ENCODE results near the gene PTGFR.

The PTGFR gene

DNA sequence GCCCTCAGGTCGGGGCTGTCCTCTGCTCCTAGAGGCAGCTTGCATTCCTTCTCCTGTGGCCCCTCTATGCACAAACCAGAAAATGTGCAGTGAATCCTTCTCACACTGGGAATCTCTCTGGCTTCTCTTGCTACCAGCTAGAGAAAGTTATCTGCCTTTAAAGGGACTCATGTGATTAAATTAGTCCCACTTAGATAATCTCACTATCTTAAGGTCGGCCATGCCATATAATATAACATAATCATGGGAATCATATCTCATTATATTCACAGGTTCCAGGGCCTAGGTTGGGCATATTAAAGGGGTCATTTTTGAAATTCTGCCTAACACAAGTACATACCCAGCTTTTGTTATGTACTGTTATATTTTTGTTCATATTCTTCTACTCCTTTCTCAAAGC, 31.4 kb downstream of the PTGFR start:
- DNase-seq = no peak

DNA sequence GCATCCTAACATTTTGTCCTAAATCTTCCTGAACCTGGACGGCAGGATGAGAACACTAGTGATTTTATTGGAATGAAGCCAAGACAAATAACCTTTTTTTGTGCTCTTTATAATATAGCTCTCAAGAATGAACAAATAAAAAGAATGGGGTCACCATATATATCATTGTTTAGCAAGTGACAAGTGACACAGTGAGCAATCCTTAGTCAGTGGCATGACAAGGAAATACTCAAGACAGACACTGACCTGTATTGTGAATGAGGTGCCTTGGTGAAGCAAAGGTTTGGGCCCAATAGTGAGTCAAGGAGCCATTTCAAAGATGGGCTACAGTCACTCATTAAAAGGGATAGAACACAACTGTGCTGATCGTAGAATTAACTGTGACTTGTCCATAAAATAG, 35.7 kb downstream of the PTGFR start:
- DNase-seq = no peak

DNA sequence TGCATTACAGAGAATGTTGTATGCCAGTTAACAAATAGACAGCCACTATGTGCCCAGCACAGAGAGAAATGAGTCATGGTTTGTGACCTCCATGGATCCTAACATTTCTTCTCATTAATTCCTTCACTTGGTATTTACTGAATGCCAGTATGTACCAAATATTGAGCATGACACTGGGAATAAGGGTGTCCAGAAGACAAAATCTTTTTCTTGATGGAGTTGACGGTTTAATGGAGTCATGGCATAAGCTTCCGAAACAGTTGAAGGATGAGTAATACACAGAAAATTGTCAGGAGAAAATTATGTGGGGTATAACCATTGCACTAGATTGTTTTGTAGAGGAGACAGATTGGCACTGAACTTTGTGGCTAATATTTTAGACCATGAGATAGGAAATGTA, 36.9 kb downstream of the PTGFR start:
- DNase-seq = no peak

GRCh38 chr1:78533527-78533926, 42.8 kb downstream of the PTGFR start:
- no peak for DNase-seq

GRCh38 chr1:78535286-78535685, 44.5 kb downstream of the PTGFR start:
- DNase-seq = no peak

- DNase-seq = no peak
These were observed 45.7 kb downstream of the PTGFR start for GRCh38 chr1:78536427-78536826.

- DNase-seq = no peak
These were observed 49.3 kb downstream of the PTGFR start for GRCh38 chr1:78540048-78540447.

DNA sequence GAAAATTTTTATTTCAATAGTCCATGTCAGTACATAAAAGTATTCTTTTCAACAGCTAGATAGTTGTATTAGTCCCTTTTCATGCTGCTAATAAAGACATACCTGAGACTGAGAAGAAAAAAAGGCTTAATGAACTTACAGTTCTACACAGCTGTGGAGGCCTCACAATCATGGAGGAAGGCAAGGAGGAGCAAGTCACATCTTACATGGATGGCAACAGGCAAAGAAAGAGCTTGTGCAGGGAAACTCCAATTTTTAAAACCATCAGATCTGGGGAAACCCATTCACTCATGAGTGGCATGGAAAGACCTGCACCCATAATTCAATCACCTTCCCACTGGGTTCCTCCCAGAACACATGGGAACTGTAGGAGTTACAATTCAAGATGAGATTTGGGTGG, 50.7 kb downstream of the PTGFR start:
- DNase-seq = no peak

- no peak for DNase-seq
These were observed 53.3 kb downstream of the PTGFR start for GRCh38 chr1:78543941-78544643.

- no peak for DNase-seq
These were observed 56.3 kb downstream of the PTGFR start for GRCh38 chr1:78547081-78547480.

DNA sequence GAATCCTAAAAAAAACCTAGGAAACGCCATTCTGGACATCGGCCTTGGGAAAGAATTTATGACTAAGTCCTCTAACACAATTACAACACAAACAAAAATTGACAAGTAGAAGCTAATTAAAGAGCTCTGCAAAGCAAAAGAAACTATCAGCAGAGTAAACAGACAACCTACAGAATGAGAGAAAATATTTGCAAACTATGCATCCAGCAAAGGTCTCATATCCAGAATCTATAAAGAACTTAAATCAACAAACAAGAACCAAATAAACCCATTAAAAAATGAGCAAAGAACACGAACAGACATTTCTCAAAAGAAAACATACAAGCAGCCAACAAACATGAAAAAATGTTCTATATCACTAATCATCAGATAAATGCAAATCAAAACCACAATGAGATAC, 58.6 kb downstream of the PTGFR start:
- no peak for DNase-seq

GRCh38 chr1:78549891-78550290, 59.1 kb downstream of the PTGFR start:
- no peak for DNase-seq

DNA sequence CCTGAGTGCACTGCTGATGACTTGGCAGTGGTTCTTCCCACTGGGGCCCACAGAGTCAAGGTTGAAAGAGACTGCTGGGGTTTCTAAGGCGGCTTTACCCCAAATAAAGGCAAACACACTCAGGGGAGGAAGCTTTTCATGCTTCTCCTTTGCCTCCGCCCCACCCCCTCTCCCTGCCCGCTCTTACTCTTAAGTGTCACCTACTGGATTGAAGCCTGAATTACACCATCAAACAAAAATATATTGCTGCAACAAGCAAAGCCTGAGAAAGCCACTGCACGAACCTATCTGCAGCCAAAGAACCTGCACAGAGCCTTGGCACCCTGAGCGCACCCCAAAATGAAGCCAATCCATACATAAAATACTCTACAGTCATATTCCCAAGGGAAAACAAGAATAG, 63.1 kb downstream of the PTGFR start:
- no peak for DNase-seq

DNA sequence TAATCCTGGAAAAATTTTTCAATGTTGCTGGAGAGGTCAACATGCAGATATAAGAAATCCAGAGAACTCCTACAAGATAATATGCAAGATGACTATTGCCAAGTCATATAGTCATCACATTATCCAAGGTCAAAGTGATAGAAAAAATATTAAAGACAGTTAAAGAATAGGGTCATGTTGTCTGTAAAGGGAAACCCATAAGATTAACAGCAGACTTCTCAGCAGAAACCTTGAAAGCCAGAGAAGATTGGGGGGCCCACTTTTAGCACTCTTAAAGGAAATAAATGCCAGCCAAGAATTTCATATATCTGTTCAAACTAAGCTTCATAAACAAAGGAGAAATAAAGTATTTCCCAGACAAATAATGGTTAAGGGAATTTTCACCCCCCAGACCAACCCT, 64.1 kb downstream of the PTGFR start:
- no peak for DNase-seq

GRCh38 chr1:78559680-78560079, 68.9 kb downstream of the PTGFR start:
- no peak for DNase-seq

GRCh38 chr1:78560811-78561210, 70.0 kb downstream of the PTGFR start:
- no peak for DNase-seq

DNA sequence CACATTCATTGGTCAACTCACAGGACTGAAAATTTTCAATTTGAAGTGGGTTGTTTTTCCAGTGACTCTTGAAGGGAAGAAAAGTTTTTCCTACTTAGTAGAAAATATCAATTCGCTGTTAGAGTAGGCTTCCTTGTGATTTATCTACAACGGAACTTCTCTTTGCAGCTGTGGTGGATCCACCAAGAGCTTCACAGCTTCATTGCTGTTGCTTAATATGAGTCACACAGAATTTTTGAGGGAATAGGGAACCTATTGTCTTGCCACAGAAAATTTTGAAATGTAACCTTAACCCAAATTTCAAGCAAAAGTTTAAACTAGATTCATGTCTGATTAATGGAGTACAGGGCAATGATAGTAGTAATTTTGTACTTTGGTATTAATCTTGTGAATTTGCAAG, 71.1 kb downstream of the PTGFR start:
- no peak for DNase-seq

GRCh38 chr1:78565393-78565792, 74.6 kb downstream of the PTGFR start:
- DNase-seq = no peak

DNA sequence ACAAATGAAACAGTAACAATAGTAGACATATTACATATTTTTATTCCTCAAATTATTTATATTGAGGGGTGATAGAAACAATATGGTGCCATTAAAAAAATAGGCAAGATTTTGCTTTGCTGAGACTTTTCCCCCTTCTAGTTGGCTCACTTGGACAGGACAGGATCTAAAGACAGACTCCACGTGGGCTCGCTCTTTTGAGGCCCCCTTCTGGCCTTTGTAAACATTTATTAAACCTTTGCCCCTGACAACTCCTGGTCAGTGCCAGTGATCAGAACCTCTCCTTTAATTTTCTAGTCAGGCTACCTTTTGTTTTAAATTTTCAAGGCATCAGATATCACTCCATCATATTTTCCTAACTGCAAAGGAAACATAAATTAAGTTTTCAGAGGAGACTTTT, 79.8 kb downstream of the PTGFR start:
- no peak for DNase-seq

DNA sequence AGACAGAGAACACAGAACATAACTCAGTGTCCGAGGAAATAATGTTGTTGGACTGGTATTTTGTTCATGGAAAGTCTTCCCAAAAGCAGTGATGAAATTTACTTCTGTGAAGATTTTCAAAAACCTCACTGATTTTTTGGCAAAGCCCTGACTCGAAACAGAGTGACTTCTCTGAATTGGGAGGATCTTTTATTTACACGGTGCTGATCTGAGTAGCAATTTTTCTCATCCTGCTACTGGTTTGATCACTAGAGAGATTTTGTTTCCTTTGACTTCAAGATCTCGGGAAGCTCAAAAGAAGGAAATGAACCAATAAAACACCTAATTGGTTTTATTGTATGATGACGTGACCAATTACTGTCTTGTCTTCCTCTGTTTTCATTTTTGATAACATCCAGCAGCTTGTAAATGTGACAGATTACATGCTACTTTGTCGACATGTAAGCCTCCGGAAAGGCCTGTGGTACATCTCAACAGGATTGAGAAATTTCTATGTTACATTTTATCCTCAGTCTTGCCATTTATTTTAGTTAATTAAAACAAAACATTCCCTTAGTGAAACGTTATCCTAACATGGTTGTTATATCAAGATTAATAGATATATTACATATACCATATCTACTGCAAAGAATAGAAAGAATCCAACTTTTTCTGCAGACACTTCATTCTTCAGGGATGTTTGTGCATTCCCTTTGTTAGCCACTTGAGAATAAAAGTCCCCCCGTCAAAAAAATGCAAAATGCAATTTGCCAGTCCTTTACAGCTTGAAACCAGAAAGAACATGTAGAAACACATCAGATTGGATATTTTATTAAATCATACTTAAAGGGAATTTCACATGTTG, 86.7 kb downstream of the PTGFR start:
- no peak for DNase-seq

- no peak for DNase-seq
These were observed 95.8 kb downstream of the PTGFR start for GRCh38 chr1:78586572-78586971.

DNA sequence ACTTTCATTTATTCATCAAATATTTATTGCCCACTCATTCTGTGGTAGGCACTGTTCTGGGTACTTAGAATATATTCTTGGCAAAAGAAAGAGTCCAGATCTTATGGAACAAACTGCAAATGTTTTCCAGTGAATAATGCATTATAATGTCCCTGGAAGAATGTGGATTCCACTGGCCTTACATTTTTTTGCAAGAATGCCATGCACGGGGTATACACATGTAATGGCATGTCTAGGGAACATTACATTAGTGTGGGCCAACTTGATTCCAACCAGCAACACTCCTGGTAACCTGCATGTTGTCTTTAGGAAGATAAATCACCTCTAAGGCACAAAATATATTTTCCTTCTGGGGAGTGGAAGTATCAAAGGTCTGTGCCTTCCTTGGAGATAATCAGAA, 96.4 kb downstream of the PTGFR start:
- DNase-seq = no peak

All from right hindlimb (tissue), 1 donor.